ENCODE data around the gene CISD3. TPM values are rescaled to one million over a fixed set of nuclear protein-coding genes. Genes with fewer than 3 reads are reported as not detected.

The CISD3 gene
- total and polyA plus RNA-seq, 10 of the 15 experiments (the other 5 are each of a cell fraction or from before 2014, with no cell fraction given) = 2.6 to 38.1 (median 8.1) TPM

- Histone ChIP-seq H3K27ac (ENCODE audit: control insufficient read depth, insufficient read depth) (no peak overlapping the region), H3K4me2 (ENCODE audit: control insufficient read depth, insufficient read depth) (no peak overlapping the region), H3K27me3 (replicated peaks in 1 of 2; ENCODE audit: control insufficient read depth in 2 of 2, insufficient read depth in 2 of 2, low read length in 1 of 2) (no peaks in the 10 kb centered on the region), H3K79me2 (ENCODE audit: control insufficient read depth, insufficient read depth, low read length) (no peaks in the 10 kb centered on the region), H3K36me3 (ENCODE audit: control insufficient read depth in 2 of 2, insufficient read depth in 2 of 2, low read length in 1 of 2) (no peaks in the 10 kb centered on the region), H3K4me1 (ENCODE audit: control insufficient read depth, insufficient read depth, low read length) (peaks cover 10% of the 10 kb centered on the region), H3K4me3 (no peak overlapping the region), H3K9ac (ENCODE audit: control insufficient read depth, insufficient read depth, low read length) (no peak overlapping the region), H2AFZ (ENCODE audit: control insufficient read depth, low read depth, low read length) (no peak overlapping the region), H4K20me1 (ENCODE audit: control insufficient read depth, insufficient read depth) (no peaks in the 10 kb centered on the region), H3K9me3 (replicated peaks; ENCODE audit: control insufficient read depth, insufficient read depth, low read length) (no peaks in the 10 kb centered on the region)
- no TSS peak for BruUV-seq (replicated peaks)
- intact Hi-C loops (cut with micrococcal nuclease; ENCODE audit: unreplicated experiment) = no loop called here
- in situ Hi-C loops (cut with MboI) = no loop called here
- 66% methylated on average over 11 of the region's 12 CpGs for WGBS (ENCODE audit: insufficient coverage, insufficient replicate concordance, low lambda C conversion rate, missing lambda C conversion rate)
- CTCF ChIA-PET = interaction anchor here (1.4 kb wide), 1 partner anchor 16 kb away, joined by 6 read pairs; no protein-coding TSS in a partner anchor
- SMC1A ChIA-PET (ENCODE audit: uncharacterized antibody, unreplicated experiment) = no interaction called here
- ATAC-seq (no peak), DNase-seq (ENCODE audit: low read depth, low spot score) (no peak), FAIRE-seq (no peak)
- no peak for TF ChIP-seq SMC3 (IDR thresholded peaks at IDR 0.05; ENCODE audit: borderline replicate concordance, low read length)
- no peak for TF ChIP-seq EGR1 (IDR thresholded peaks at IDR 0.05; ENCODE audit: borderline replicate concordance in 1 of 2, low read depth in 2 of 2, low read length in 2 of 2)
- TF ChIP-seq YBX1 (IDR thresholded peaks at IDR 0.05) = no peak
- TF ChIP-seq SREBF2 (IDR thresholded peaks at IDR 0.05; ENCODE audit: low read length) = no peak
- TF ChIP-seq MYB (IDR thresholded peaks at IDR 0.05; ENCODE audit: borderline replicate concordance, low read depth, low read length) = no peak
- no peak for TF ChIP-seq USF1 (IDR thresholded peaks at IDR 0.05; ENCODE audit: borderline replicate concordance, extremely low read length, insufficient read depth, low read depth, low read length)
- no peak for TF ChIP-seq PML (IDR thresholded peaks at IDR 0.05; ENCODE audit: low read length)
- POLR2A ChIA-PET = interaction anchor here (0.5 kb wide), 1 partner anchor 265 kb away, joined by 3 read pairs; no protein-coding TSS in a partner anchor
- RAD21 ChIA-PET (ENCODE audit: unreplicated experiment) = no interaction called here
Measured at GRCh38 chr17:38693700-38694329, 36.3 kb upstream of the CISD3 start.

Data from GM12878 (cell line).